22Rv1 (cell line): ENCODE data around the gene CHCT1.
"Not testable (repeated sequence)": the region's sequence is repeated elsewhere in the genome, so short reads cannot be mapped to it uniquely, and the experiment has no call there.

Experiments used
- H3K27ac ChIP-seq: fragments of 450-650 bp; 2 replicates; pipeline ENCODE4 v1.5.1; 2017
- CTCF ChIP-seq: fragments of 450-650 bp; IDR thresholded peaks from 2 replicates; pipeline ENCODE4 v1.5.1; 2017; ENCODE audit warnings: mild to moderate bottlenecking
- ZFX ChIP-seq: fragments of 450-650 bp; IDR thresholded peaks from 2 replicates; pipeline ENCODE4 v1.6.1; 2017; ENCODE audit warnings: antibody characterized with exemption, borderline replicate concordance

Gene CHCT1

DNA sequence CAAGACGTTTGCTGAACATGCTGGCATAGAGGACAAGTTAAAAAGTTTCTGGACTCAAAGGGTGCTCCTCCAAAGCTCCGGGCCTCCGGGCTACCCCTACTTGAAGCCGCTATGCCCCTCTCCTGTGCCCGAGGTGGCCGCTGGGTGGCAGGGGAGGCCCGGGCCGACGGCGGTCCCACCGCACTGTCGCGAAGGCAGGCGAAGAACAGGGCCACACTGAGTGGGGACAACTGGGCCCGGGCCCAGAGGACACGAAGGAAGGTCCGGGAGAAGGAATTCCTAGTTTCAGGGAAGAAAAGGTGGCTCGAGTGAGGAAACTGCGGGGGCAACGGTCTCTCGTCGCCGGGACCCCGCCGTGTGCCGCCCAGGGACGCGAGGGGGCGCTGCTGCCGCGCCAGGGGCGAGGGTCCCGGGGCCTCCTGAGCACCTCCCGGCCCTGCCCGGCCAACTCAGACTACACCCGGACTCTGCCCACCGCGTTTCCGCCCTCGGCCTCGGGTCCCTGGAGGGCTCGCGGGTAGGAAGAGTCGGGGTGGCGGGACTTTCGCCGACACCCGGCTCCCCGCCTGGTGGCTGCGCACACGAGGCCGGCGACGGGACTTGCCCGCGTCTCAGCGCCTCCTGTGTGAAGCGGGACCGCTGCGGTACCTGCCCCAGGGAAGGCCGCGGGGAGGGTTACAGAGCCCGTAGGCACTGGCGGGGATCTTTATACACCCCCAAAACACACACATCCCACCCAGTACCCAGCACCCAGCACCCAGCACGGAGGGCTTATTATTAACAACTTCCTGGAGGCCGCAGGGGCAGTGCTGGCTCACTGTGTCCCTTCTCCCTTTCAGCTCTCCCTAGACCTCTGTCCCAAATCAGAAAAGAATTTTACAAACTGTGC, 772 bp upstream of the CHCT1 start:
- no peak overlapping the region for H3K27ac ChIP-seq
- TF ChIP-seq CTCF (peak; percentile 96), ZFX (no peak)

DNA sequence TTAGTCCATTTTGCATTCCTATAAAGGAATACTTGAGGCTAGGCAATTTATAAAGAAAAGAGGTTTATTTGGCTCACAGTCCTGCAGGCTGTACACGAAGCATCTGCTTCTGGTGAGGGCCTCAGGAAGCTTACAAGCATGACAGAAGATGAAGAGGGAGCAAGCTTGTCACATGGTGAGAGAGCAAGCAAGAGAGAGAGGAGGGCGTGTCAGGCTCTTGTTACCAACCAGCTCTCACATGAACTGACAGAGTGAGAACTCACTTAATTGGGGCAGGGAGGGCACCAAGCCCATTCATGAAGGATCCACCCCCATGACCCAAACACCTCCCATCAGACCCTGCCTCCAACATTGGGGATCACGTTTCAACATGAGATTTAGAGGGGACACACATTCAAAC, 1.6 kb downstream of the CHCT1 start:
- H3K27ac ChIP-seq = no peak overlapping the region
- no peak for TF ChIP-seq CTCF
- TF ChIP-seq ZFX = no peak

GRCh38 chr17:60425626-60426025, 3.3 kb downstream of the CHCT1 start:
- TF ChIP-seq CTCF (no peak), ZFX (no peak)
- no peak overlapping the region for H3K27ac ChIP-seq

GRCh38 chr17:60426596-60426995, 4.3 kb downstream of the CHCT1 start:
- TF ChIP-seq ZFX (no peak), CTCF (no peak)
- H3K27ac ChIP-seq = no peak overlapping the region

DNA sequence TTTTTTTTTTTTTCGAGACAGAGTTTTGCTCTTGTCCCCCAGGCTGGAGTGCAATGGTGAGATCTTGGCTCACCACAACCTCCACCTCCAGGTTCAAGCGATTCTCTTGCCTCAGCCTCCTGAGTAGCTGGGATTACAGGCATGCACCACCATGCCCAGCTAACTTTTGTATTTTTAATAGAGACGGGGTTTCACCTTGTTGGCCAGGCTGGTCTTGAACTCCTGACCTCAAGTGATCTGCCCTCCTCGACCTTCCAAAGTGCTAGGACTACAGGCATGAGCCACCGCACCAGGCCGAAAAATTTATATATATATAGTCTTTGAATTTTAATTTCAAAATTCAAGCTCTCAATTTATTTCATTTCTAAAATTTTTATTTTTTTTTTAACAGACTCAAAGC, 6.2 kb downstream of the CHCT1 start:
- not testable (repeated sequence) for H3K27ac ChIP-seq

- H3K27ac ChIP-seq = not testable (repeated sequence)
These were observed 8.3 kb downstream of the CHCT1 start for GRCh38 chr17:60430561-60430960.

DNA sequence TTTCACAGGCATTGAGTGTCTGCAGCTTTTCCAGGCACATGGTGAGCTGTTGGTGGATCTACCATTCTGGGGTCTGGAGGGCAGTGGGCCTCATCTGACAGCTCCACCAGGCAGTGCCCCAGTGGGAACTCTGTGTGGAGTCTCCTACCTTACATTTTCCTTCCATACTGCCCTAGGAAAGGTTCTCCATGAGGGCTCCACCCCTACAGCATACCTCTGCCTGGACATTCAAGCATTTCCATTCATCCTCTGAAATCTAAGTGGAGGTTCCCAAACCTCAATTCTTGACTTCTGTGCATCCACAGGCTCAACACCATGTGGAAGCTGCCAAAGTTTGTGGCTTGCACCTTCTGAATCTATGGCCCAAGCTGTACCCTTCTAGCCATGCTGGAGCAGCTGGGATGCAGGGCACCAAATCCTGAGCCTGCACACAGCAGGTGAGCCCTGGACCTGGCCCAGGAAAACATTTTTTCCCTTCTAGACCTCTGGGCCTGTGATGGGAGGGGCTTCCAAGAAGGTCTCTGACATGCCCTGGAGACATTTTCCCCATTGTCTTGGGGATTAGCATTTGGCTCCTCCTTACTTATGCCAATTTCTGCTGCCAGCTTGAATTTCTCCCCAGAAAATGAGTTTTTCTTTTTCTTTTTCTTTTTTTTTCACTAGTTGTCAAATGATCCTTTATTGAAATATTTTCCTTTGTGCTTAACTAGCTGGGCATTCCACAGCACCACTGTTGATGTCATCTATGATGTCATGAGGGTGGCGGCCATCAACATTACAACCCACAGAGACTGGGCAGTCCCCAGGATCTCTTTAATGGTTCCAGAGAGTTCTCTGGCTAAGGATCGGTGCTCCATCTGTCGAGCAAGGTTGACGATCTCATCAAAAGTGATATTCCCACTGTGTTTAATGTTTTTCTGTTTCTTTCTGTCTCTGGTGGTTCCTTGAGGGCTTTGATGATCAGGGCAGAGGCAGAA, 11.0 kb downstream of the CHCT1 start:
- H3K27ac ChIP-seq = not testable (repeated sequence)

DNA sequence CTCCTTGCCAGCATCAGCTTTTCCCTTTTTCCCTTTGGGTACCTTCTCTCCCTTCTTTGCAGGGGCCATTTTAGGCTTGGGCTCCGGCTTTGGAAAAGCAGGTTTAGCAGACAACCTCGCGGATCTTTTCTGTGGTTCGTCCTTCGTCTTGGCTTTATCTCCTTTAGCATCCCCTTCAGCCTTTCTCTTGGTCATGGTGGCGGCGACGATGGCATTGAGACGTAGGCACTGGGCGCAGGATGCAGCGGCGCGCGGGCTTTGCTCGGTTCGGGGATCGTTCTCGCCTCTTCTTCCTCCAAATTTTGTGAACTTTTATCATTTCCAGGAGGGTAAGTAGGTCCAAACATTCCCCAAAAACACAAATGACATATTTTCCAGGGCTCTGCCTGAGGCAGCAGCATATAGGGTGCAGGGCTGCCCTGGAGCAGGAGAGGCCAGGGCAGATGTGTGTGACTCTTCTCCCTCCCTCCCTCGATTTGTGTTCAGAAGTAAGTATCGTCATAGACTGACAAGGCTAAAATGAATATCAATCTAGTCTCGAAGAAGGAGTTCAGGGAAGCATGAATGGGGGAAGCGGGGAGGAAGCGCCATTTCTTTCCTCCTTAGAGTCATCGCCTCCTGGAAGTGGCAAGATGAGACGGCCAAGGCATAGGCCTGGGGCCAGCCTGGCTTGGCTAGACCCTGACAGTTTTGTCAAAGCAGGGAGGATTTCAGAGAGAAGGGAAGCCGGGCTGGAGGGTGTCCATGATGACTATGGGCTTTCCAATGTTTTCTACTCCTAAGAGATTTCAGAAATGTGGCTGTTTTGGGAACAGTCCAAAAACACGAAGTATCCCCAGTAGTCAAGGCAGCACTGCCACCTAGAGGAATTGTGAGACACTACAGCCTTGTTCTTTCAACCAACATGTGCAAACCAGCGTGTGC, 13.2 kb downstream of the CHCT1 start:
- no peak overlapping the region for H3K27ac ChIP-seq
- TF ChIP-seq CTCF (peak; percentile 90), ZFX (no peak)
